ENCODE data around the gene TSPEAR.
"Not testable (repeated sequence)": the region's sequence is repeated elsewhere in the genome, so short reads cannot be mapped to it uniquely, and the experiment has no call there.

The TSPEAR gene

DNA sequence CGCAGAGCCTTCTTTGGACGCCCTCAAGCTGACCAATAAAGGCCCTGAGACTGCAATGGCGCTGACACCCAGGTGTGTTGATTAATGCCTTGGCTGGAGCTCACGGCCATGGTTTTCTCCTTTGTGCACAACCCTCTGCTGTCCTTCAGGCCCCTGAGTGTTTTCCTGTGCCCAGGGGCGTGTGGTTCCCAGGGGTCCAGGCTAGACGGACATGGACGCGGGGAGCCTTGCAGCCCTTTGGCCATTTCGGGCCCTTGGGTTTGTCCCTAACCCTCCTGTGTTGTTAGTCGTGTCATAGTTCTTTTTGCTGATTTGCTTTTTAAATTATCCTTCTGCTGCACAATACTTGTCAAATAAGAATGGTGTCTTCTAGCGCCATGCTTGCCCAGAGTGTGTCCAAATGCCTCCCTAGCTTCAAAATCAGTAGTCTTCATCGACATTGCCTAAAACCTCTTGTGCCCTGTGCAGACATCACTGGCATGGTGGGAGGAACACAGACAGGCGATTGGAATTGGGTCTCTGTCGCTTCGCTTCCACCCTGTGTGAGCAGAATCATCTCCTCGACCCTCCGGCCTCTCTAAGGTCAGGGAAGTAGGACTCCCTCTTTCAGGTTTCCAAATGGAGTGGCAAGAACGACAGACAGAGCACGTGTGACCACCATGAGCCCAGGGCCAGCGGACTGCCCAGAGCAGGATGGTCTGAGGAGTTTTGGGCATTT lies 135.9 kb downstream of the TSPEAR start:
- in situ Hi-C loops (cut with MboI; ENCODE audit: low pct_unique_long_range_greater_than_20kb, low sequenced_read_pairs, unreplicated experiment), result no loop called here
- TF ChIP-seq, protein P1, sequence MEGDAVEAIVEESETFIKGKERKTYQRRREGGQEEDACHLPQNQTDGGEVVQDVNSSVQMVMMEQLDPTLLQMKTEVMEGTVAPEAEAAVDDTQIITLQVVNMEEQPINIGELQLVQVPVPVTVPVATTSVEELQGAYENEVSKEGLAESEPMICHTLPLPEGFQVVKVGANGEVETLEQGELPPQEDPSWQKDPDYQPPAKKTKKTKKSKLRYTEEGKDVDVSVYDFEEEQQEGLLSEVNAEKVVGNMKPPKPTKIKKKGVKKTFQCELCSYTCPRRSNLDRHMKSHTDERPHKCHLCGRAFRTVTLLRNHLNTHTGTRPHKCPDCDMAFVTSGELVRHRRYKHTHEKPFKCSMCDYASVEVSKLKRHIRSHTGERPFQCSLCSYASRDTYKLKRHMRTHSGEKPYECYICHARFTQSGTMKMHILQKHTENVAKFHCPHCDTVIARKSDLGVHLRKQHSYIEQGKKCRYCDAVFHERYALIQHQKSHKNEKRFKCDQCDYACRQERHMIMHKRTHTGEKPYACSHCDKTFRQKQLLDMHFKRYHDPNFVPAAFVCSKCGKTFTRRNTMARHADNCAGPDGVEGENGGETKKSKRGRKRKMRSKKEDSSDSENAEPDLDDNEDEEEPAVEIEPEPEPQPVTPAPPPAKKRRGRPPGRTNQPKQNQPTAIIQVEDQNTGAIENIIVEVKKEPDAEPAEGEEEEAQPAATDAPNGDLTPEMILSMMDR (IDR thresholded peaks at IDR 0.05; ENCODE audit: extremely low read depth, insufficient read depth, missing control alignments), result no peak
- DNase-seq (ENCODE audit: low spot score), result no peak

DNA sequence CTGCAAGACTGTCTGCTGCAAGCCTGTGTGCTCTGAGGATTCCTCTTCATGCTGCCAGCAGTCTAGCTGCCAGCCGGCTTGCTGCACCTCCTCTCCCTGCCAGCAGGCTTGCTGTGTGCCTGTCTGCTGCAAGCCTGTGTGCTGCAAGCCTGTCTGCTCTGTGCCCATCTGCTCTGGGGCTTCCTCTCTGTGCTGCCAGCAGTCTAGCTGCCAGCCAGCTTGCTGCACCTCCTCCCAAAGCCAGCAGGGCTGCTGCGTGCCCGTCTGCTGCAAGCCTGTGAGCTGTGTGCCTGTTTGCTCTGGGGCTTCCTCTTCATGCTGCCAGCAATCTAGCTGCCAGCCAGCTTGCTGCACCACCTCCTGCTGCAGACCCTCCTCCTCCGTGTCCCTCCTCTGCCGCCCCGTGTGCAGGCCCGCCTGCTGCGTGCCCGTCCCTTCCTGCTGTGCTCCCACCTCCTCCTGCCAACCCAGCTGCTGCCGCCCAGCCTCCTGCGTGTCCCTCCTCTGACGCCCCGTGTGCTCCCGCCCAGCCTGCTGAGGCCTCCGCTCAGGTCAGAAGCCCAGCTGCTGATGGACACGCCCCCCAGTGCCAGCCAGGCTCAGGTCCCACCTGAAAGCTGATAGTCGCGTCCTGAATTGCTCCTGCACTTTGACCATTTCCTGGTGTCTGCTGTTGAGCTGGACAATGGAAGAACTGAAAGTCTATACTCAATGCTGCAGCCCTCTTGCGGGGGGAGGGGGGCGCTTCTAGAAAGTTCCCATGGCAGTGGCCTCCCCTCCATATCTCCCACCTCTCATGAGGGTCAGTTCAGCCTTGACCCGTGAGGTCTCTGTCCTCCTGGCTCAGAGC lies 136.7 kb downstream of the TSPEAR start:
- TF ChIP-seq, protein P1 (IDR thresholded peaks at IDR 0.05; ENCODE audit: extremely low read depth, insufficient read depth, missing control alignments), result no peak
- DNase-seq (ENCODE audit: low spot score), result no peak
- in situ Hi-C loops (cut with MboI; ENCODE audit: low pct_unique_long_range_greater_than_20kb, low sequenced_read_pairs, unreplicated experiment), result no loop called here

DNA sequence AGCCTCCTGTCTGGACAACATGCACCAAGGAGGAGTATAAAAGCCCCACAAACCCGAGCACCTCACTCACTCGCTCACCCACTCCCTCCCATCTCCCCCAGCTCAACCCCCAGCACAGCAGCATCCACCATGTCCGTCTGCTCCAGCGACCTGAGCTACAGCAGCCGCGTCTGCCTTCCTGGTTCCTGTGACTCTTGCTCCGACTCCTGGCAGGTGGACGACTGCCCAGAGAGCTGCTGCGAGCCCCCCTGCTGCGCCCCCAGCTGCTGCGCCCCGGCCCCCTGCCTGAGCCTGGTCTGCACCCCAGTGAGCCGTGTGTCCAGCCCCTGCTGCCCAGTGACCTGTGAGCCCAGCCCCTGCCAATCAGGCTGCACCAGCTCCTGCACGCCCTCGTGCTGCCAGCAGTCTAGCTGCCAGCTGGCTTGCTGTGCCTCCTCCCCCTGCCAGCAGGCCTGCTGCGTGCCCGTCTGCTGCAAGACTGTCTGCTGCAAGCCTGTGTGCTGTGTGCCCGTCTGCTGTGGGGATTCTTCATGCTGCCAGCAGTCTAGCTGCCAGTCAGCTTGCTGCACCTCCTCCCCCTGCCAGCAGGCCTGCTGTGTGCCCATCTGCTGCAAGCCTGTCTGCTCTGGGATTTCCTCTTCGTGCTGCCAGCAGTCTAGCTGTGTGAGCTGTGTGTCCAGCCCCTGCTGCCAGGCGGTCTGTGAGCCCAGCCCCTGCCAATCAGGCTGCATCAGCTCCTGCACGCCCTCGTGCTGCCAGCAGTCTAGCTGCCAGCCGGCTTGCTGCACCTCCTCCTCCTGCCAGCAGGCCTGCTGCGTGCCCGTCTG lies 137.5 kb downstream of the TSPEAR start, which contains the start of gene KRTAP10-4:
TSS of gene KRTAP10-4 (plus strand) at position 100 of the 827 bp plus-strand sequence. CDS start at position 130, 30 bp downstream.
- in situ Hi-C loops (cut with MboI; ENCODE audit: low pct_unique_long_range_greater_than_20kb, low sequenced_read_pairs, unreplicated experiment); DNase-seq (ENCODE audit: low spot score): not testable (repeated sequence)

DNA sequence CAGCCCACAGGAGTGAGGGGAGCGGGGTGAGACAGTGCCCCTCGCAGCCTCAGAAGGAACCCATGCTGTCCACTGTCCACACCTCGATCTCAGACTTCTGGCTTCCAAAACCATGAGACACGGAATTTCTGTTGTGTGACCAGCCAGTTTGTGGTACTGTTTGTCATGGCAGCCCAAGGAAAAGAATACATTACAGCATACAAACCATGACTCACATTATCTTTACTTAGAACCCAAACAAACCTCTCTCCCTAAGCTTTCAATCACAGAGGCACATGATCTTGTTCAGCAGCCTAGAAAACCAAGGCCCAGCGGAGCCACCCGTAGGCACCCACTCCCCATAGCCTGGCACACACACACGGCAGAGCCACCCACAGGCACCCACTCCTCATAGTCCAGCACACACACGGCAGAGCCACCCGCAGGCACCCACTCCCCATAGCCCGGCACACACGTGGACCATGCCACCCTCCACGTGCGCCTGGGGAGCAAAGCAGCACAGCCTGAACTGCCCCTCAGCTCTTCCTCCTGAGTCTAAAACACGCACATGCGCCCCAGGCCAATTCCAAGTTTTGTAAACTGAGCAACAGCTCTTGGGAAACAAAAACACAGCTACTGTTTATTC lies 138.3 kb downstream of the TSPEAR start:
- in situ Hi-C loops (cut with MboI; ENCODE audit: low pct_unique_long_range_greater_than_20kb, low sequenced_read_pairs, unreplicated experiment), result no loop called here
- no peak for DNase-seq (ENCODE audit: low spot score)

DNA sequence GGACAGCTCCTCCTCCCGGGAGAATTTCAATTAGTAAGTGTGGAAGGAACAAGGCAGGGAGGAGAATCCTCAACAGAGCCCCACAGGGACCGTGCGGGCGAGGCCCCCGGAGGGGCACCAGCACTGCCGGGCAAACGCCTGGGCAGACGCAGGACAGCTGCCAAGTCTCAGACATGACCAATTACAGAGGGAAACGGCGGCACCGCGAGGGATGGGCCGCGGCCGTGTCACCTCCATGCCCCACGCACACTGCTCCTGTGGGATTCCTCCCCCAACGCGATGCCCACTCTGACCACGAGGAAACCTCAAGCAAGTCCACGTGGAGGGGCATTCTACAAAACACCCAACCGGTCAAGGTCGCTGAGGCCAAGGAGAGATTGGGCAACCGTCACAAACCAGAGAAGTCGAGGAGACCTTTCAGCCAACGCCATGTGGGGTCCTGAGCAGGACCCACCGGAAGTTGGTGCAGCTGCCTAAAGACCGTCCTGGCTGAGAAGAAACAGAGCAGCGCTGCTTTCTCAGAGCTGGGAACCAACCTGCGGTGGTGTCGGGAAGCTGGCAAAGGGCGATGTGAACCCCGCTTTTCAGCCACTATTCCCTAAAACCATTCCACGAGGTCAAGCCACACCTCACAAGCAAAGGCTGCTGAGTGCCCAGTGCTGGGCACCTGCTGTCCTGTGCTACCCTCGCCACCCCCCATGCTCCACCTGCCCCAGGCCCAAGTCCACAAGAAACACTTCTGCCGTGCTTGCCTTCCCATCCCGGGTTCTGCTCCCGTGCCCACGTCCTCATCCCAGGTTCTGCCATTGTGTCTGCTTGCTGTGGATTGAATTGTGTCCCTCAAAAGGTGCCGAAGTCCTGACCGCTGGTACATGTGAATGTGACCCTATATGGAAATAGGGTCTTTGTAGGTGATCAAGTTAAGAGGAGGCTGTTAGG lies 139.3 kb downstream of the TSPEAR start:
- TF ChIP-seq, protein P1 (IDR thresholded peaks at IDR 0.05; ENCODE audit: extremely low read depth, insufficient read depth, missing control alignments), result no peak
- in situ Hi-C loops (cut with MboI; ENCODE audit: low pct_unique_long_range_greater_than_20kb, low sequenced_read_pairs, unreplicated experiment), result no loop called here
- no peak for DNase-seq (ENCODE audit: low spot score)

More for the DNA sequence above, 138.3 kb downstream of the TSPEAR start:
- TF ChIP-seq, protein P1 (IDR thresholded peaks at IDR 0.05; ENCODE audit: extremely low read depth, insufficient read depth, missing control alignments), result no peak

DNA sequence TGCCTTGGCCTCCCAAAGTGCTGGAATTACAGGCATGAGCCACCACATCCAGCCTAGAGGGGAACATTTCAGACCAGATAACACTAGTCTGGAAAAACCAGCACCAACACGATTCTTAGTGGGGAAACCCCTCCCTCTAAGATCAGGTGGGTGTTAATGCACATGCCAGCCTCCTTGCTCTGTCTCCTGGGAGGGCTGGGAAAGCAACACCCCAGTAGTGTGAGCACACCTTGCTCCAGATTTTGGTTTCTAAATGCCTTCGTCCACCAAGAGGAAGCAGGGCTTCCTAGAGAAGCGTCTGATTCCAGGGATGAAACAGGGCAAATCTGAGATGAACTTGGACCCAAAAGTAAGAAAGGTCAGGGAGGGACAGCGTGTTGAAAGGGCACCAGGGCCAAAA lies 140.1 kb downstream of the TSPEAR start:
- no peak for DNase-seq (ENCODE audit: low spot score)
- TF ChIP-seq, protein P1 (IDR thresholded peaks at IDR 0.05; ENCODE audit: extremely low read depth, insufficient read depth, missing control alignments), result no peak
- in situ Hi-C loops (cut with MboI; ENCODE audit: low pct_unique_long_range_greater_than_20kb, low sequenced_read_pairs, unreplicated experiment), result no loop called here

All from GM13977 (cell line).